ENCODE data around the gene NTRK2. TPM values are rescaled to one million over a fixed set of nuclear protein-coding genes. Genes with fewer than 3 reads are reported as not detected.

NTRK2 gene
- total and polyA plus RNA-seq, 3 donors from 2014 or later, result 5.3 to 10.8 (median 5.6) TPM

DNA sequence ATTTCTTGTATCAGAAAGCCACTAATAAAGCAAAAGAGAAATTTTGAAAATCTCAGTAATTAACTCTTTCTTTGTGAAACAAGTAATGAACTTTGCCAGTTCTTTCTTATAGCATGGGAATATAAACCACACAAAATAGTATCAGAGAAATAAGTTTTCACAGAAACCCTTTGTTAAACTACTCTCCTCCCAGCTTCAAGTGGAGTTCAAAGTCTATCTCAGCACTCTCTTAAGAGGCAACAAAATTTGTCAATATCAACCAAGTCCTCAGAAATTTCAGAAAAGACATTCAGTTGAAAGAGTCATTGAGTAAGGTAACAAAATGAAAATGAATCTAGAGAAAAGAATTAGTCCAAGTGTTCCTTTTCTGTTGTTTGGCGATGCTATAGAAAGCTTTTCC, 89.3 kb downstream of the NTRK2 start:
- H3K27me3 ChIP-seq, result no peaks in the 10 kb centered on the region
- 71 to 89% methylated on average over 1 of the region's 1 CpG for WGBS, 2 donors
- DNase-seq, result no peak
- H3K4me3 ChIP-seq, result no peak overlapping the region
- no peaks in the 10 kb centered on the region for H3K4me1 ChIP-seq
- no peaks in the 10 kb centered on the region for H3K9me3 ChIP-seq
- intact Hi-C loops (cut with DNase I; ENCODE audit: low total_unique reads), result no loop called here
- TF ChIP-seq POLR2A (IDR thresholded peaks at IDR 0.05), result no peak
- TF ChIP-seq, protein P1, sequence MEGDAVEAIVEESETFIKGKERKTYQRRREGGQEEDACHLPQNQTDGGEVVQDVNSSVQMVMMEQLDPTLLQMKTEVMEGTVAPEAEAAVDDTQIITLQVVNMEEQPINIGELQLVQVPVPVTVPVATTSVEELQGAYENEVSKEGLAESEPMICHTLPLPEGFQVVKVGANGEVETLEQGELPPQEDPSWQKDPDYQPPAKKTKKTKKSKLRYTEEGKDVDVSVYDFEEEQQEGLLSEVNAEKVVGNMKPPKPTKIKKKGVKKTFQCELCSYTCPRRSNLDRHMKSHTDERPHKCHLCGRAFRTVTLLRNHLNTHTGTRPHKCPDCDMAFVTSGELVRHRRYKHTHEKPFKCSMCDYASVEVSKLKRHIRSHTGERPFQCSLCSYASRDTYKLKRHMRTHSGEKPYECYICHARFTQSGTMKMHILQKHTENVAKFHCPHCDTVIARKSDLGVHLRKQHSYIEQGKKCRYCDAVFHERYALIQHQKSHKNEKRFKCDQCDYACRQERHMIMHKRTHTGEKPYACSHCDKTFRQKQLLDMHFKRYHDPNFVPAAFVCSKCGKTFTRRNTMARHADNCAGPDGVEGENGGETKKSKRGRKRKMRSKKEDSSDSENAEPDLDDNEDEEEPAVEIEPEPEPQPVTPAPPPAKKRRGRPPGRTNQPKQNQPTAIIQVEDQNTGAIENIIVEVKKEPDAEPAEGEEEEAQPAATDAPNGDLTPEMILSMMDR (IDR thresholded peaks at IDR 0.05), result no peak
- no peak overlapping the region for H3K27ac ChIP-seq
- no peaks in the 10 kb centered on the region for H3K36me3 ChIP-seq (ENCODE audit: low read depth, missing control alignments)

DNA sequence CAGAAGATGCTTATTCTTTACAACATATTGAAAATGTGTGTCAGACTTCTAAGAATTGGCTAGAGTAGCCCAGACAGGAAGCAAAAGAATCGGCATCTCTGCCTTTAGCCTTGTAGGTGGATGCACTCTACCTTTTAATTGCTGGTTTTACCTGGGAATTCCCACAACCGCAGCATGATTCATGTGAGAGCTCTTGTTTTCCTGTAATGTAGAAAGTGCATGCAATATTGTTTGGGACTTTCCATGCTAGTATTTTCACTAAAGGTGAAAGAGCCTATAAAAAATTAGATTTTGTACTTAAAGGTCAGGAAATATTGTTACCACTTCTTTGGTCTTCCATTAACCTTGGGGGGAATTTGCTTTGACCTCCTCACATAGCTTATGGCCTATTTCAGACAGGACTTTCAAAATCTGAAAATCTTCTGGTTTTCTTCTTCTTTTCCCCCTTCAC, 89.8 kb downstream of the NTRK2 start:
- Histone ChIP-seq H3K27ac (no peak overlapping the region), H3K9me3 (no peaks in the 10 kb centered on the region), H3K4me3 (no peak overlapping the region), H3K36me3 (ENCODE audit: low read depth, missing control alignments) (no peaks in the 10 kb centered on the region), H3K27me3 (no peaks in the 10 kb centered on the region), H3K4me1 (no peaks in the 10 kb centered on the region)
- 78% methylated on average over 2 of the region's 2 CpGs for WGBS, 2 donors
- intact Hi-C loops (cut with DNase I; ENCODE audit: low total_unique reads), result no loop called here
- DNase-seq, result no peak
- no peak for TF ChIP-seq POLR2A (IDR thresholded peaks at IDR 0.05)
- TF ChIP-seq, protein P1 (IDR thresholded peaks at IDR 0.05), result no peak

DNA sequence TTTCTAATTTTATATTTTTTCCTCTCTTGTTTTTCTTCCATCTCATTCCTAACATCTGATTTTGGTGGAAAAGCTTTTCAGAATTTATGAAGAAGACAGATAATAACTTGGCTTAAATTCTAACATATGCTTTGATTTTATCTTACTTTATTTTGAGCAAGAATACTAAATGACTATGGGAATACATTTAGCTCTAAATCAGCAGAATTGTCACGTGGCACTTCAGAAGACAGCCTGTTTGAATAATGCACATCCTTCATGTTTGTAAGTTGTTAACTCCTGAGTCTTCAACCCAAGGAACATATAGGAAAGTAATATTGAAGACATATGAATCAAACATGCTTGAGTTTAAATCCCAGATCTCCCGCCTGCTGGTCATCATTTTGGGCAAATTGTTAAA, 90.3 kb downstream of the NTRK2 start:
- H3K27ac ChIP-seq, result no peak overlapping the region
- WGBS, 2 donors, result 79 to 88% methylated on average over 2 of the region's 2 CpGs
- H3K4me3 ChIP-seq, result no peak overlapping the region
- no peaks in the 10 kb centered on the region for H3K4me1 ChIP-seq
- no peaks in the 10 kb centered on the region for H3K36me3 ChIP-seq (ENCODE audit: low read depth, missing control alignments)
- no peaks in the 10 kb centered on the region for H3K27me3 ChIP-seq
- no peaks in the 10 kb centered on the region for H3K9me3 ChIP-seq
- TF ChIP-seq POLR2A (IDR thresholded peaks at IDR 0.05), result no peak
- TF ChIP-seq, protein P1 (IDR thresholded peaks at IDR 0.05), result no peak
- intact Hi-C loops (cut with DNase I; ENCODE audit: low total_unique reads), result no loop called here
- no peak for DNase-seq

DNA sequence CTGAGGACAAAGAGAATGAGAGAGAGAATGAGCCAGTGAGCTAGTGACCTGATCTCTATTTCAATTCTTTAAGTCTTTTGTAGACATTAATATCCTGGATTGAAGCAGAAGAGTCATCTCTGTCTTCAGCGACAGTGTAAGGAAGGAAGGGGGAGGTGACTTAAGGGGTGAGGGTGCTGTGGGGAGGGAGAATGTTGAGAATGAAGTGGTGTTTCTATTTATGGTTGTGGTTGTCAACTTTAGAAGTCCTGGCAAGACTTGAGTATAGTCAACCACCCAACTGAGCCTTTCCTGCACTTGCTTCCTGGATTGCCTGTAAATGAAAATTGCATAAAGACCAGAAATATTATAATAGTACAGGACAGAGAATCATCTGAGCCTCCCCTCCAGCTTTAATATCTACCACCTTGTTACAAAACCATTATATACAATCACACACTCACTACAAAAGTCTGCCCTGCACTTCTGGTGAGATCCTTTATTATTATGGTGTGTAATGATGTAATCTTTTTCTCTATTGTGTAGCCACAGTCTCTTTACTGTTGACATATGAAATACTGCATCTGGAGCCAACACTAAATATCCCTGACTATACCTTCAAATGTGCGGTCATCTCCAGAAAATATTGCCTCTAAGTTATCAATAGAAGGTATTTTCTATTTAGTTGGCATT, 91.7 kb downstream of the NTRK2 start:
- no peak overlapping the region for H3K4me3 ChIP-seq
- H3K4me1 ChIP-seq, result no peaks in the 10 kb centered on the region
- H3K9me3 ChIP-seq, result no peaks in the 10 kb centered on the region
- TF ChIP-seq POLR2A (IDR thresholded peaks at IDR 0.05), result no peak
- TF ChIP-seq, protein P1 (IDR thresholded peaks at IDR 0.05), result no peak
- intact Hi-C loops (cut with DNase I; ENCODE audit: low total_unique reads), result no loop called here
- DNase-seq, result no peak
- WGBS, 2 donors, result 86 to 91% methylated on average over 2 of the region's 2 CpGs
- no peaks in the 10 kb centered on the region for H3K27me3 ChIP-seq
- H3K27ac ChIP-seq, result no peak overlapping the region
- H3K36me3 ChIP-seq (ENCODE audit: low read depth, missing control alignments), result no peaks in the 10 kb centered on the region

DNA sequence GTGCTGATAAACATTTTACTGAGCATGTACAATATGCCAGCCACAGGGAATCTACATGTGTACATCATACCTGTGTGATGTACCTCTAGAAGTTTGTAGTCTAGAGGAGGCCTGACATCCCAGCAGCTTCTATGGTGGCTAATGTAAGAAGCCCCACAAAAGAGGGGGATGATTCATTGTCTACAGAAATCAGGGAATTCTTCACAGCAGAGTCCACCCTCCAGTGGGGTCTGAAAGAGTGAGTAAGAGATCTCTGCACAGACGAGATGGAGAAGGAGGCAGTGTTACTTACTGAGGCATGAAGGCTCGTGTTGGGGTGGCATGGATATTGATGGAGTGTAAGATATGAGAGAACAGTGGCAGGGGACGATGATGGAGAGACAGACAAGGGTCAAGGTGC, 103.0 kb downstream of the NTRK2 start:
- no peak for TF ChIP-seq POLR2A (IDR thresholded peaks at IDR 0.05)
- TF ChIP-seq, protein P1 (IDR thresholded peaks at IDR 0.05), result no peak
- WGBS, 2 donors, result 90 to 96% methylated on average over 3 of the region's 3 CpGs
- intact Hi-C loops (cut with DNase I; ENCODE audit: low total_unique reads), result no loop called here
- Histone ChIP-seq H3K9me3 (no peaks in the 10 kb centered on the region), H3K4me3 (no peak overlapping the region), H3K36me3 (ENCODE audit: low read depth, missing control alignments) (no peaks in the 10 kb centered on the region), H3K27me3 (no peaks in the 10 kb centered on the region), H3K4me1 (no peaks in the 10 kb centered on the region), H3K27ac (no peak overlapping the region)
- DNase-seq, result no peak
